ENCODE measurements around the gene DNAJC18. TPM values are rescaled to one million over a fixed set of nuclear protein-coding genes. Genes with fewer than 3 reads are reported as not detected.

The DNAJC18 gene
- total and polyA plus RNA-seq, 2 of the 4 experiments (the other 2 are of a cell fraction): 8.5 to 11.1 TPM

DNA sequence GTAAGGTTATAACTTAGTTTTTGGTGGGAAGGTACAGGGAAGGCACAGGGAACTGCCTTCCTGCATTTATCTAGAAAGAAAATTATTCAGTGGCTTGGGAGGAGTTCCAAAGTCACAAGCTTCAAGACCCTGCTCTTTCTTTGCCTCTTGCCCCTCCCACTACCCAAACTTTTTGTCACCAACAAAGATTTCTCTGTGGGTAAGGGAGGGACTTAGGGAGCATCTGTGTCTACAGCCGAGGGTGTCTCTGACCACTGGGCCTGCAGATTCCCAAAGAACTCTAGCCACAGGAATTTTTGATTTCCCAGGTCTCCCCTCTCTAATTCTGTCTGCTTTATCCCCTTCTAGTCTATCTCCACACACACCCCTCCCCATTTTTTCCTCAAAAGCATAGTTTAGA is 21.1 kb upstream of the DNAJC18 start:
- CTCF ChIA-PET: no interaction called here
- in situ Hi-C loops (cut with MboI; ENCODE audit: low sequenced_read_pairs): no loop called here

More for the DNA sequence above, 21.1 kb upstream of the DNAJC18 start:
- H3K27ac ChIP-seq (ENCODE audit: insufficient read depth, low read length): no peak overlapping the region
- H3K27me3 ChIP-seq (ENCODE audit: control insufficient read depth, insufficient read depth, low read length): no peaks in the 10 kb centered on the region
- H4K5ac ChIP-seq (ENCODE audit: low read depth, low read length): no peak overlapping the region; the same call in 1 of the 2 replicates
- H2BK120ac ChIP-seq (ENCODE audit: low read depth, low read length): peak overlapping the region; percentile 20; the same call in 1 of the 2 replicates
- WGBS, 2 experiments (ENCODE audit: extremely low coverage in 2 of 2, insufficient read length in 1 of 2): no CpG with 5 or more reads among the region's 1 CpG
- TF ChIP-seq, protein P1, sequence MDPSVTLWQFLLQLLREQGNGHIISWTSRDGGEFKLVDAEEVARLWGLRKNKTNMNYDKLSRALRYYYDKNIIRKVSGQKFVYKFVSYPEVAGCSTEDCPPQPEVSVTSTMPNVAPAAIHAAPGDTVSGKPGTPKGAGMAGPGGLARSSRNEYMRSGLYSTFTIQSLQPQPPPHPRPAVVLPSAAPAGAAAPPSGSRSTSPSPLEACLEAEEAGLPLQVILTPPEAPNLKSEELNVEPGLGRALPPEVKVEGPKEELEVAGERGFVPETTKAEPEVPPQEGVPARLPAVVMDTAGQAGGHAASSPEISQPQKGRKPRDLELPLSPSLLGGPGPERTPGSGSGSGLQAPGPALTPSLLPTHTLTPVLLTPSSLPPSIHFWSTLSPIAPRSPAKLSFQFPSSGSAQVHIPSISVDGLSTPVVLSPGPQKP (IDR thresholded peaks at IDR 0.05; ENCODE audit: borderline replicate concordance, low read depth, low read length): no peak
- TF ChIP-seq POLR2A (IDR thresholded peaks at IDR 0.05; ENCODE audit: low read depth, low read length) (no peak), RFX5 (IDR thresholded peaks at IDR 0.05; ENCODE audit: low read depth, low read length) (no peak), FOS (IDR thresholded peaks at IDR 0.05; ENCODE audit: low read depth, low read length) (no peak), MAFK (IDR thresholded peaks at IDR 0.05; ENCODE audit: low read depth, low read length) (no peak)
- no peak overlapping the region for H3K4me3 ChIP-seq (ENCODE audit: insufficient read depth, low read depth, low read length)
- DNase-seq (no peak), ATAC-seq (ENCODE audit: low read depth) (no peak)
- peak overlapping the region; percentile 17; the same call in 1 of the 2 replicates for H2BK20ac ChIP-seq (ENCODE audit: low read depth, low read length)
- no peak overlapping the region for H3K4me2 ChIP-seq (ENCODE audit: low read depth, low read length)
- no peaks in the 10 kb centered on the region; a peak in 1 of 4 replicates for H3K79me1 ChIP-seq (ENCODE audit: low read depth in 1 of 2, low read length in 2 of 2)
- no TSS peak for BruUV-seq (replicated peaks)
- intact Hi-C loops (cut with micrococcal nuclease) (no loop called here), dilution Hi-C loops (cut with HindIII; ENCODE audit: low sequenced_read_pairs, unreplicated experiment) (no loop called here)
- no peak overlapping the region for H3K18ac ChIP-seq (ENCODE audit: low read depth, low read length)
- H2BK15ac ChIP-seq (ENCODE audit: low read depth, low read length): peak overlapping the region; percentile 74; the same call in 1 of the 3 replicates
- H4K8ac ChIP-seq (ENCODE audit: low read depth in 2 of 2, low read length in 2 of 2): peak overlapping the region in 1 of 2 experiments; percentile 3; a peak in 2 of 4 replicates
- no peaks in the 10 kb centered on the region for H3K9me3 ChIP-seq (ENCODE audit: control insufficient read depth, insufficient read depth, low read length)
- H2AFZ ChIP-seq (replicated peaks; ENCODE audit: low read length, poor library complexity): no peak overlapping the region
- H3K23ac ChIP-seq (ENCODE audit: low read depth, low read length): no peak overlapping the region
- no peak overlapping the region; the same call in 1 of the 2 replicates for H2AK5ac ChIP-seq (ENCODE audit: low read depth, low read length)
- POLR2A ChIA-PET (ENCODE audit: unreplicated experiment): no interaction called here
- H4K20me1 ChIP-seq (ENCODE audit: insufficient read depth, low read length): no peaks in the 10 kb centered on the region
- H2BK5ac ChIP-seq (ENCODE audit: low read depth, low read length, poor library complexity, severe bottlenecking): no peak overlapping the region
- H3K4me1 ChIP-seq (ENCODE audit: control insufficient read depth, insufficient read depth, low read length): peaks cover 23% of the 10 kb centered on the region
- H3K14ac ChIP-seq (replicated peaks; ENCODE audit: low read depth, low read length): no peak overlapping the region
- H4K91ac ChIP-seq (ENCODE audit: insufficient read depth, low read depth, low read length): no peak overlapping the region
- H3K9me1 ChIP-seq (ENCODE audit: insufficient read depth, low read length): peaks cover 25% of the 10 kb centered on the region
- H3K36me3 ChIP-seq (ENCODE audit: control insufficient read depth, insufficient read depth, low read length): no peaks in the 10 kb centered on the region
- no peak overlapping the region; the same call in 1 of the 2 replicates for H3K4ac ChIP-seq (ENCODE audit: low read depth, low read length)
- no peak overlapping the region for H3K9ac ChIP-seq (ENCODE audit: low read depth, low read length)
- H3K56ac ChIP-seq (ENCODE audit: extremely low read depth, insufficient read depth, low read length): no peak overlapping the region
- no peak overlapping the region for H2AK9ac ChIP-seq (replicated peaks; ENCODE audit: low read depth, low read length, poor library complexity)
